Measurements from ENCODE around the gene ATXN7.

DNA sequence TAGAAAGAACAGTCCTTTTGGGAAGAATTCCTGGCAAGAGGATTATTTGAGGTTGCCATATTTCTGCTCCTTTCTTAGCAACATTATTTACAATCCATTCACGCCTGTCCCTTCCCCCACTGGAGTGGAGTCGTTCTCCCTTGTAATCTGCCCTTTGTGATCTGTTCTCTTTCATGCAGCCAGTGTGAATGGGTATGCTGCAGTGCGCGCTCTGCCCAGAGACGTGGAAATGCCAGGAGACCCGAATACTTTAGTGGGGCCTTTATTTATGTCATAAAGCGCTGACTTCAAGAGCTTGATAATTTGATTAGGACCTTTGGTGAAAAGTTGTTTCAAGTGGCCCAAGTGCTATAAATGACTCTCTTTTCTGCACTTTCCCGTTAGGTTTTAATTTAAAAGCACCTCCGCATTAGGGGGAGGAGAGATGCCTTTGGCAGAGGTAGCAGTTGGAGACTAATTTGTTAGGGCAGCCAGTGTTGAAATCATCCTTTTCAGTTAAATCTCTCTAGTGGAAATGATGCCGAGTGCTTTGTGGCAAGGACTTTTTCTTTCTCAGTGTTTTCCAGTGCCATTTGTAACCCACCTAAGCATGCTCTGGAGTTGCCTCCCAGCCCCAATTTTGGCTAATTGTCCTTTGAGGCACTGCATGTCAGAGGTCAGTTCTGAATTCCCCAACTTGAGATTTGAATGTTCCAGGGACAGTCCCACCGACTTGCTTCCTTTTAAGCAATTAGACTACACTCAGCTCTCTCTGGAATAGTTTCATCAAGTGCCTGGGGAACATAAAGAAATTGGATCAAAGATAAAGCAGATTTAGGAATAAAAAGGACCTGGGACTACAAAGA lies 107.2 kb downstream of the ATXN7 start:
- TF ChIP-seq CTCF (conservative IDR thresholded peaks at IDR 0.05 in 1 of 2, IDR thresholded peaks at IDR 0.05 in 1 of 2; ENCODE audit: extremely low read depth in 1 of 2, insufficient read depth in 1 of 2, low read depth in 1 of 2, low read length in 2 of 2) (no peak), EZH2 (IDR thresholded peaks at IDR 0.05; ENCODE audit: borderline replicate concordance, low read length) (no peak)

All from mammary epithelial cell (primary cell).